Hematopoietic multipotent progenitor cell treated with erythropoietin and hydrocortisone succinate and interleukin-3 and kit ligand, for 17 days (in vitro differentiated cells): ENCODE results near the gene RAC3.

Experiments
- DNase-seq: peaks from one replicate; pipeline ENCODE4 v3.0.0-alpha.2; 2015; ENCODE audit warnings: low spot score

RAC3 gene

GRCh38 chr17:82043507-82043906 lies 12.0 kb downstream of the RAC3 start:
- no peak for DNase-seq

- no peak for DNase-seq
Measured at GRCh38 chr17:82045936-82046484, 14.5 kb downstream of the RAC3 start.

GRCh38 chr17:82046903-82047302 lies 15.4 kb downstream of the RAC3 start:
- DNase-seq, result no peak

GRCh38 chr17:82047379-82047778 lies 15.9 kb downstream of the RAC3 start:
- DNase-seq, result no peak

GRCh38 chr17:82047914-82048570 lies 16.6 kb downstream of the RAC3 start:
- DNase-seq, result no peak

- DNase-seq, result no peak
Measured at GRCh38 chr17:82048571-82048971, 17.1 kb downstream of the RAC3 start.

GRCh38 chr17:82049106-82049505 lies 17.6 kb downstream of the RAC3 start:
- no peak for DNase-seq

- no peak for DNase-seq
Measured at GRCh38 chr17:82049521-82049971, 18.1 kb downstream of the RAC3 start.

GRCh38 chr17:82050152-82050760 lies 18.8 kb downstream of the RAC3 start:
- DNase-seq, result no peak

GRCh38 chr17:82050761-82051641 lies 19.5 kb downstream of the RAC3 start:
- DNase-seq, result no peak

- peak; percentile 68 for DNase-seq
Measured at GRCh38 chr17:82051776-82052637, 20.5 kb downstream of the RAC3 start, which contains the start of the genes GPS1 and RFNG. TSS of gene GPS1 (plus strand) at chr17:82051898. CDS start at chr17:82051932, 34 bp downstream. TSS of gene RFNG (minus strand) at chr17:82051811. CDS start at chr17:82051766, 45 bp downstream.

- no peak for DNase-seq
Measured at GRCh38 chr17:82052638-82053059, 21.2 kb downstream of the RAC3 start.

- DNase-seq, result no peak
Measured at GRCh38 chr17:82053130-82053529, 21.7 kb downstream of the RAC3 start.

GRCh38 chr17:82053556-82054263 lies 22.2 kb downstream of the RAC3 start:
- no peak for DNase-seq

GRCh38 chr17:82054351-82055022 lies 23.0 kb downstream of the RAC3 start:
- no peak for DNase-seq

- no peak for DNase-seq
Measured at GRCh38 chr17:82055023-82055964, 23.8 kb downstream of the RAC3 start.

- no peak for DNase-seq
Measured at GRCh38 chr17:82055965-82056728, 24.7 kb downstream of the RAC3 start.
